Lung (tissue), 12 donors: ENCODE results near the gene HSPA4L. TPM values are rescaled to one million over a fixed set of nuclear protein-coding genes. Genes with fewer than 3 reads are reported as not detected.

Experiments
- ATAC-seq: fragments of 200-7000 bp; cut with Tn5 transposase; one replicate; pipeline ENCODE4 v1.9.1; 2020; ENCODE audit warnings: moderate number of reproducible peaks; ENCODE audit not compliant: insufficient read depth, low FRiP score
- DNase-seq, 3 donors: peaks; one replicate each; pipeline ENCODE4 v3.0.0-alpha.2; 2013 to 2017
- H3K27ac ChIP-seq, 2 donors: one replicate each; pipeline ENCODE4 v1.5.1; 2013; ENCODE audit warnings: mild to moderate bottlenecking in 2 of 2, moderate library complexity in 2 of 2, control low read depth in 1 of 2, inconsistent platforms in 1 of 2, low read depth in 1 of 2, low read length in 1 of 2
- H3K27me3 ChIP-seq, 3 donors: one replicate each; pipeline ENCODE4 v1.5.1; 2013; ENCODE audit warnings: low read length in 2 of 3; ENCODE audit not compliant: control insufficient read depth in 3 of 3, insufficient read depth in 3 of 3
- H3K36me3 ChIP-seq, 4 donors: one replicate each; pipeline ENCODE4 v1.5.1; 2013; ENCODE audit warnings: low read length in 4 of 4, mild to moderate bottlenecking in 1 of 4, moderate library complexity in 1 of 4; ENCODE audit not compliant: control insufficient read depth in 4 of 4, insufficient read depth in 4 of 4
- H3K4me1 ChIP-seq, 5 donors: one replicate each; pipeline ENCODE4 v1.5.1; 2013; ENCODE audit warnings: low read length in 5 of 5, mild to moderate bottlenecking in 2 of 5, moderate library complexity in 1 of 5; ENCODE audit not compliant: control insufficient read depth in 5 of 5, insufficient read depth in 5 of 5
- H3K4me3 ChIP-seq: one replicate; pipeline ENCODE4 v1.5.1; 2013; ENCODE audit warnings: mild to moderate bottlenecking, control low read depth, moderate library complexity
- H3K9ac ChIP-seq, 2 donors: one replicate each; pipeline ENCODE4 v1.5.1; 2013; ENCODE audit warnings: low read length in 2 of 2, control low read depth in 1 of 2; ENCODE audit not compliant: insufficient read depth in 1 of 2
- H3K9me3 ChIP-seq, 4 donors: one replicate each; pipeline ENCODE4 v1.5.1; 2013; ENCODE audit warnings: low read length in 3 of 4, mild to moderate bottlenecking in 1 of 4, moderate library complexity in 1 of 4; ENCODE audit not compliant: control insufficient read depth in 4 of 4, insufficient read depth in 3 of 4
- CTCF ChIP-seq: IDR thresholded peaks from 2 replicates; pipeline ENCODE4 v1.5.1; 2012; ENCODE audit warnings: mild to moderate bottlenecking; ENCODE audit errors: control extremely low read depth, extremely low read depth
- WGBS, 2 donors: extraction: QIAGEN DNeasy Blood & Tissue Kit; methylation state at CpG; one replicate each; pipeline ENCODE4 v1.1.7; 2013; 5-methylcytosine and 5-hydroxymethylcytosine counted together
- polyA plus RNA-seq, 2 donors: library from polyadenylated mRNA; stranded (reverse); fragments of 200-250 nt; gene quantifications; one replicate each; pipeline ENCODE4 v1.2.1, GENCODE V29; 2013
- total RNA-seq, 2 donors: library from RNA; depleted of rRNA in 1 of 2; stranded (reverse); fragments of >200 nt in 1 of 2; gene quantifications; one replicate each; pipeline ENCODE4 v1.2.1, GENCODE V29; 2014 to 2021
- donor health status: control.
- donor health status: control.
- donor health status: Bipolar disorder and iron deficiency.
- donor health status: healthy.
- donor health status: DM: yes; HTN: yes; CAD: no.

Gene HSPA4L
- total and polyA plus RNA-seq, 4 donors: 0.91 to 6.0 (median 3.0) TPM

GRCh38 chr4:127846765-127847164, 64.6 kb downstream of the HSPA4L start:
- H3K27ac ChIP-seq: no peak overlapping the region
- no peak overlapping the region for H3K9ac ChIP-seq
- DNase-seq (no peak), ATAC-seq (no peak)
- peaks cover 0 to 3% (median 0%) of the 10 kb centered on the region in 4 donors for H3K36me3 ChIP-seq
- TF ChIP-seq CTCF: no peak
- H3K4me1 ChIP-seq: no peaks in the 10 kb centered on the region
- no peak overlapping the region for H3K4me3 ChIP-seq
- peaks cover 0 to 19% (median 11%) of the 10 kb centered on the region in 4 donors for H3K9me3 ChIP-seq
- 92 to 100% methylated on average over 1 of the region's 1 CpG for WGBS, 2 donors
- H3K27me3 ChIP-seq: no peaks in the 10 kb centered on the region

- no peaks in the 10 kb centered on the region for H3K36me3 ChIP-seq
- no peaks in the 10 kb centered on the region for H3K4me1 ChIP-seq
- no peak overlapping the region for H3K4me3 ChIP-seq
- DNase-seq (no peak), ATAC-seq (no peak)
- no peak overlapping the region for H3K9ac ChIP-seq
- no peaks in the 10 kb centered on the region for H3K27me3 ChIP-seq
- peaks cover 0 to 19% (median 7%) of the 10 kb centered on the region in 4 donors for H3K9me3 ChIP-seq
- TF ChIP-seq CTCF: no peak
- no peak overlapping the region for H3K27ac ChIP-seq
- 84 to 97% methylated on average over 1 of the region's 1 CpG for WGBS, 2 donors
These were observed 67.5 kb downstream of the HSPA4L start for GRCh38 chr4:127849505-127850234.

- Histone ChIP-seq H3K4me1 (peaks cover 0 to 4% (median 0%) of the 10 kb centered on the region in 5 donors), H3K27me3 (no peaks in the 10 kb centered on the region), H3K36me3 (no peaks in the 10 kb centered on the region), H3K4me3 (no peak overlapping the region), H3K9ac (no peak overlapping the region), H3K27ac (no peak overlapping the region), H3K9me3 (peaks cover 0 to 16% (median 6%) of the 10 kb centered on the region in 4 donors)
- DNase-seq (no peak), ATAC-seq (no peak)
- WGBS, 2 donors: 34 to 44% methylated on average over 1 of the region's 1 CpG
- no peak for TF ChIP-seq CTCF
These were observed 70.5 kb downstream of the HSPA4L start for GRCh38 chr4:127852661-127853060.
